ENCODE results near the gene COG2. TPM values are rescaled to one million over a fixed set of nuclear protein-coding genes. Genes with fewer than 3 reads are reported as not detected.
A peak's percentile ranks its signal among the peaks of the same experiment; 100 is the strongest.

The COG2 gene
- total and polyA plus RNA-seq, 2 of the 13 experiments (the other 11 are each of a cell fraction or from before 2014, with no cell fraction given), result 16.8 to 36.3 TPM

DNA sequence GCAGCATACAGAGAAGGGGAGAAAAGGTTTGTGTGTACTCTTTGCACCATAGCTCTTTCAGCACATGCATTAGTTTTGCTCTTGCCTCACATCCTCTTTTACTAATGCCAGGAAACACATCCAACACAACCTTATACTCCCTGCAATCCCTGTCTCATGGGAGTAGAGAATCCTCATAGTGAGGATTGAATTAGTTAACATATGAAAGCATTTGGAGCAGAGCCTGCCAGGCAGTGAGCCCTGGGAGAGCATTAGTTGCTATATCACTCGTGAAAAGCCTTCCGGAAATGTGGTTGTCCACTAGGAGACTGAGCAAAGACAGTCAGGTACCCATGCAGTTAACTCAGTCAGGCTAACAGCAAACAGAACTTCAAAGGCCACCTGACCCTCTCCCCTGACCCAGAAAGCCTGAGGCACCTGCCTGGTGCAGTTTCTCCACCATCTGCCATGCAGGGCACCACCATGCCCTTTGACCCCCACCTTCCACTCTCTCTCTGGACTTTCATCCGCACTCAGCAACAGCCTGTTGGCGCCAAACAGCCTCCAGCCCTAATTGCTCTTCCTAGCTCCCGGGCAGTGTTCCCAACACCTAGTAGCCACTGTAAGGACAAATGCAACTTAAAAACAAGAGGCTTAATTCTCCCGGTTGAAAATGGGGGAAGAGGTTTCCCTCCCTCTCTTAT is 86.6 kb downstream of the COG2 start (continued):
- TF ChIP-seq ZKSCAN1 (IDR thresholded peaks at IDR 0.05; ENCODE audit: low read length) (peak; percentile 70), IKZF1 (IDR thresholded peaks at IDR 0.05) (no peak), PHF20 (CRISPR knock-in tag; IDR thresholded peaks at IDR 0.05) (no peak), EZH2 (conservative IDR thresholded peaks at IDR 0.05; ENCODE audit: low read depth, low read length) (no peak), NCOA1 (CRISPR knock-in tag; IDR thresholded peaks at IDR 0.05) (no peak)
- TF ChIP-seq, protein P1, sequence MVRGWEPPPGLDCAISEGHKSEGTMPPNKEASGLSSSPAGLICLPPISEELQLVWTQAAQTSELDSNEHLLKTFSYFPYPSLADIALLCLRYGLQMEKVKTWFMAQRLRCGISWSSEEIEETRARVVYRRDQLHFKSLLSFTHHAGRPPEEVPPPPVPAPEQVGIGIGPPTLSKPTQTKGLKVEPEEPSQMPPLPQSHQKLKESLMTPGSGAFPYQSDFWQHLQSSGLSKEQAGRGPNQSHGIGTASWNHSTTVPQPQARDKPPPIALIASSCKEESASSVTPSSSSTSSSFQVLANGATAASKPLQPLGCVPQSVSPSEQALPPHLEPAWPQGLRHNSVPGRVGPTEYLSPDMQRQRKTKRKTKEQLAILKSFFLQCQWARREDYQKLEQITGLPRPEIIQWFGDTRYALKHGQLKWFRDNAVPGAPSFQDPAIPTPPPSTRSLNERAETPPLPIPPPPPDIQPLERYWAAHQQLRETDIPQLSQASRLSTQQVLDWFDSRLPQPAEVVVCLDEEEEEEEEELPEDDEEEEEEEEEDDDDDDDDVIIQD (CRISPR knock-in tag; IDR thresholded peaks at IDR 0.05; ENCODE audit: low read depth), result peak; percentile 67

GRCh38 chr1:230730977-230731376 is 88.7 kb downstream of the COG2 start:
- no TSS peak for BruUV-seq (replicated peaks)
- Histone ChIP-seq H3K9me3 (ENCODE audit: low read length) (no peaks in the 10 kb centered on the region), H2AFZ (ENCODE audit: low read length) (no peak overlapping the region), H3K9ac (ENCODE audit: insufficient read depth, low read depth, low read length) (0 out of 2 replicates have a peak overlapping the region, but pooled peaks have one; percentile 19), H3K27me3 (ENCODE audit: control insufficient read depth in 1 of 2, insufficient read depth in 2 of 2, low read length in 2 of 2) (no peaks in the 10 kb centered on the region), H3K36me3 (replicated peaks in 1 of 2; ENCODE audit: control insufficient read depth in 1 of 2, insufficient read depth in 2 of 2, low read length in 2 of 2) (no peaks in the 10 kb centered on the region), H3K4me3 (replicated peaks in 1 of 3; ENCODE audit: insufficient read depth in 1 of 3, low read depth in 2 of 3, low read length in 3 of 3) (peak overlapping the region in 1 of 3 experiments; percentile 7; a peak in 1 of 6 replicates), H3K79me2 (ENCODE audit: insufficient read depth, low read length) (no peaks in the 10 kb centered on the region), H3K4me1 (ENCODE audit: insufficient read depth, low read length) (peaks cover 84% of the 10 kb centered on the region), H4K20me1 (ENCODE audit: insufficient read depth, low read length) (no peaks in the 10 kb centered on the region), H3K4me2 (ENCODE audit: low read depth, low read length) (peak overlapping the region; percentile 59), H3K27ac (ENCODE audit: extremely low read length, insufficient read depth, low read length) (peak overlapping the region; percentile 37)
- ChIA-PET CTCF (ENCODE audit: low intra/inter-chr PET ratio, low total read pairs) (no interaction called here), POLR2A (interaction anchor here (0.9 to 5.4 kb wide), 7 partner anchors 13 to 89 kb away, joined by 3 to 110 read pairs (median 4); partner anchors contain the start of gene AGT)
- peak; percentile 32 for ATAC-seq
- FAIRE-seq, result peak; percentile 72
- 1% methylated on average over 5 of the region's 5 CpGs for WGBS (ENCODE audit: low lambda C conversion rate)
- intact Hi-C loops (cut with micrococcal nuclease; ENCODE audit: unreplicated experiment), result no loop called here
- peak; percentile 82 for DNase-seq (ENCODE audit: low spot score)
- in situ Hi-C loops (cut with HindIII; ENCODE audit: extremely low pct_ligation_motif_present, low pct_unique_long_range_greater_than_20kb), result no loop called here
- no peak for TF ChIP-seq ZKSCAN5 (CRISPR knock-in tag; IDR thresholded peaks at IDR 0.05)
- TF ChIP-seq ZNF772 (CRISPR knock-in tag; IDR thresholded peaks at IDR 0.05), result no peak
- TF ChIP-seq HNRNPL (IDR thresholded peaks at IDR 0.05; ENCODE audit: low read depth, low read length), result no peak
- TF ChIP-seq KMT2A (CRISPR knock-in tag; IDR thresholded peaks at IDR 0.05), result no peak
- no peak for TF ChIP-seq NFKB2 (CRISPR knock-in tag; IDR thresholded peaks at IDR 0.05; ENCODE audit: borderline replicate concordance)
- peak; percentile 82 for TF ChIP-seq BCL6 (CRISPR knock-in tag; IDR thresholded peaks at IDR 0.05)
- TF ChIP-seq RBM22 (optimal IDR thresholded peaks at IDR 0.05; ENCODE audit: low read length), result no peak
- peak; percentile 61 for TF ChIP-seq PATZ1 (CRISPR knock-in tag; IDR thresholded peaks at IDR 0.05)
- no peak for TF ChIP-seq HDAC6 (IDR thresholded peaks at IDR 0.05; ENCODE audit: low read depth, low read length)
- TF ChIP-seq RERE (CRISPR knock-in tag; IDR thresholded peaks at IDR 0.05; ENCODE audit: low read depth), result no peak
